Measurements from ENCODE around the gene PARP3.
"Not testable (repeated sequence)": the region's sequence is repeated elsewhere in the genome, so short reads cannot be mapped to it uniquely, and the experiment has no call there.

Gene PARP3

DNA sequence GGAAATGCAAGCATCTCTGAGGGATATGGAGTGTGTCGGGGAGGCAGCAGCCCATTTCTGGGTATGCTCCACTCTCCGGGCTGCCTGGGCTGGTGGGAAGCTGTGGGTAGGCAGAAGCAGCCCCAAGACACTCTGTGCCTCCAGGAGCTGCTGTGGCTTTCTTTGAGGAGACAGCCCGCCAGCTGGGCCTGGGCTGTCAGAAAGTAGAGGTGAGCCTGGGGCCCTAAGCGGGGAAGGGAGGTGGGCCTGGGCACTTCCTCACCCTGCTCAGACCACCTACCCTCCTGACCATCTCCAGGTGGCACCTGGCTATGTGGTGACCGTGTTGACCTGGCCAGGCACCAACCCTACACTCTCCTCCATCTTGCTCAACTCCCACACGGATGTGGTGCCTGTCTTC lies 42.9 kb downstream of the PARP3 start:
- no peak for DNase-seq (ENCODE audit: low spot score)

DNA sequence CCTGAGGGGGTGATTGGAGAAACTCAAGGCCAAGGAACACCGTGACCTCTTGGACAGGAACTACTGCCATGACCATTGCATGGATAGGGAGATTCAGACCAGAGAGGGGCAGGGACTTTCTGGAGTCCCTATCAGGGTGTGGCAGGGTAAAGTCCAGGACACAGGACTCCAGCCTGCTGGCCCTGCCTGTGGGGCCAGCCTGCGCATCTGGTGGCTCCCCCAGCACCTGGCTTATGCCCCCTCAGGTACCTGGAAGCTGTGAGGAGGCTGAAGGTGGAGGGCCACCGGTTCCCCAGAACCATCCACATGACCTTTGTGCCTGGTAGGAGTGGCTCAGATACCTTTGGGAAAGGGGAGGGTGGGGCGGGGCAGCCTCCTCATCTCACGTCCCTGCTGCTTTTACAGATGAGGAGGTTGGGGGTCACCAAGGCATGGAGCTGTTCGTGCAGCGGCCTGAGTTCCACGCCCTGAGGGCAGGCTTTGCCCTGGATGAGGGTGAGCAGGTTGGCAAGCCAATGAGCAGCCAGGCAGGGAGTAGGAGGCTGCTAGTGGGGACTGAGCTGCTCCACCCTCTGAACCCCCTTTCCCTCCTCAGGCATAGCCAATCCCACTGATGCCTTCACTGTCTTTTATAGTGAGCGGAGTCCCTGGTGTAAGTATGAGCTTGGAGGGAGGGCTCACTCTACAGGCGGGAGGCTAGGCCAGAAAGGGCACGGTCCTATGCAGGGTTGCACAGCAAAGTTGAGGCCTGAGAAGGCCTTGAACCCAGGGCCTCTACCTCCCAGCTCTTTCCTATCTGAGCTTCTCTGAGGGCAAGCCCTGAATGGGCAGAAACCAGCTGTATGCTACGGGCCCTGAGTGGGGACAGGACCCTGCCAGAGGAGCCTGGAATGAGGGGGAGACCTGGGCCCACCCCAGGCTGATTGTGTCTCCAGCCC lies 44.1 kb downstream of the PARP3 start:
- DNase-seq (ENCODE audit: low spot score), result no peak

DNA sequence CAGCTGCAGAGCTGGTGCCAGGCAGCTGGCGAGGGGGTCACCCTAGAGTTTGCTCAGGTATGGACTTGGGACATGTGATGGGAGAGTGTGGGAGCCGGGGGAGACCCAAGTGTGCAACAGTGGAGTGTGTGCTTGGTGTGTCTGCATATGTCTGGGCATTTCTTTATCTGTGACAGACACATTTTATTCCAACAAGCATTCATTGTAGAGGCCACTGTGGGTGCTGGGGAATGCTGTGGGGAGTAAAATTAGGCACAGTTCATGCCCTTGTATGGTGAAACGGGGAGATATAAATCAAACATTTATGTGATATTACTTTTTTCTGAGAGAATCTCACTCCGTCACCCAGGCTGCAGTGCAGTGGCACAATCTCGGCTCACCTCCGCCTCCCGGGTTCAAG lies 45.4 kb downstream of the PARP3 start:
- DNase-seq (ENCODE audit: low spot score), result no peak

DNA sequence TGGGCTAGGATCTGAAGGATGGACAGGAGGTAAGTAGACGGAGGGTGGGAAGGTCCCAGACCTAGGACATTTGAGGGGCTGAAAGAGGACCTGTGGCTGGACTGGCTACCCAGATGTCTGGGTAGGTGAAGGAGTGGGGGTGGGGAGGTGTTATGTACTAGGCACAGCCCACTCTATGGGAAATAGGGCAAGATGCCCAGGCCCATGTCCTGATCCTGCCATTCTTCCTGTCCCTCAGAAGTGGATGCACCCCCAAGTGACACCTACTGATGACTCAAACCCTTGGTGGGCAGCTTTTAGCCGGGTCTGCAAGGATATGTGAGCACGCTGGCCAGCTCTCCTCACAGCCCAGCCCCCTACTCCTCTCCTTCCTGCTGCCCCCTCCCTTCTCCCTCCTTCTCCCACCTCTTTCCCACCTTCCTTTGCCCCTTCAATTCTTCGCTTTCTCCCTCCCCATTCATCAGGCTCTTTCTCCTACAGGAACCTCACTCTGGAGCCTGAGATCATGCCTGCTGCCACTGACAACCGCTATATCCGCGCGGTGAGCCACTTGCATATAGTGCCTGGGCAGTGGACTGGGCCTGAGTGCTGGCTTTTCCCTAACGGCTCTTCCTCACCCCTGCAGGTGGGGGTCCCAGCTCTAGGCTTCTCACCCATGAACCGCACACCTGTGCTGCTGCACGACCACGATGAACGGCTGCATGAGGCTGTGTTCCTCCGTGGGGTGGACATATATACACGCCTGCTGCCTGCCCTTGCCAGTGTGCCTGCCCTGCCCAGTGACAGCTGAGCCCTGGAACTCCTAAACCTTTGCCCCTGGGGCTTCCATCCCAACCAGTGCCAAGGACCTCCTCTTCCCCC lies 46.4 kb downstream of the PARP3 start:
- no peak for DNase-seq (ENCODE audit: low spot score)

DNA sequence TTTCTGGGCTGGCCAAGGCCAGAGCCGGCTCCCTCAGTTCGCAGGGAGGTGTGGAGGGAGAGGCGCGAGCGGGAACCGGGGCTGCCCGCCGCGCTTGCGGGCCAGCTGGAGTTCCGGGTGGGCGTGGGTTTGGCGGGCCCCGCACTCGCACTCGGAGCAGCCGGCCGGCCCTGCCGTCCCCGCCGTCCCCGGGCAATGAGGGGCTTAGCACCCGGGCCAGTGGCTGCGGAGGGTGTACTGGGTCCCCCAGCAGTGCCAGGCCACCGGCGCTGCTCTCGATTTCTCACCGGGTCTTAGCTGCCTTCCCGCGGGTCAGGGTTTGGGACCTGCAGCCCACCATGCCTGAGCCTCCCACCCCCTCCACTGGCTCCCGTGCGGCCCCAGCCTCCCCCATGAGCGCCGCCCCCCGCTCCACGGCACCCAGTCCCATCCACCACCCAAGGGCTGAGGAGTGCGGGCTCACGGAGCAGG lies 48.4 kb downstream of the PARP3 start:
- DNase-seq (ENCODE audit: low spot score), result not testable (repeated sequence)

DNA sequence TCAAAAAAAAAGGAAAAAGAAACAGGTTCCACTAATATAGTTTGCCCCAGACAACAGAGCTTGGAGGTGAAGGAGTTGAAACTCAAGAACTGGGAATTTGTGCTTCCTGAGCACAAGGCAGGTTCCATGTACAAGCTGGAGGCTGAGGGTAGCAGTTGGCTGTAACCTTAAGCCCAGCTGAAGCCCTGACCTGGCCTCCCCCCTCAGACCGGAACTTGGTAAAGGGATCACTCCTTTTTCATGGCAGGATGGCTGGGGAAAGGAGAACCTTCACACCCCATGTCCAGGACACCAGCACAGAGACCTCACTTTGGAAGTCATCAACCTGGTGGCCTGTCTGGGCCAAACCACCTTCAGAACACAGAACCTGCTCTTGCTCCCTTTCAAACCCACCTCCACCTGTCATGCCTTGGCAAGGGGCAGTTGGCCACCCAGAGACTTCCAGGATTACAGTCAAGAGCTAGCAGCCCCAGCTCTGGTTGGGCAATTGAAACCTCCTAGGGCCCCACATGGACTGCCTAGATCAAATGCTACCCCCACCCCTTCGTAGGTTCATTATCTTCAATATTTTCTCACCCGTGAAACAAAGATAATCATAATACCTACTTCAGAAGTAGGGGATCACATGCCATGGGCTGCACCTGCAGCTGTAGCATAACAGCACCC lies 50.0 kb downstream of the PARP3 start:
- DNase-seq (ENCODE audit: low spot score), result no peak

DNA sequence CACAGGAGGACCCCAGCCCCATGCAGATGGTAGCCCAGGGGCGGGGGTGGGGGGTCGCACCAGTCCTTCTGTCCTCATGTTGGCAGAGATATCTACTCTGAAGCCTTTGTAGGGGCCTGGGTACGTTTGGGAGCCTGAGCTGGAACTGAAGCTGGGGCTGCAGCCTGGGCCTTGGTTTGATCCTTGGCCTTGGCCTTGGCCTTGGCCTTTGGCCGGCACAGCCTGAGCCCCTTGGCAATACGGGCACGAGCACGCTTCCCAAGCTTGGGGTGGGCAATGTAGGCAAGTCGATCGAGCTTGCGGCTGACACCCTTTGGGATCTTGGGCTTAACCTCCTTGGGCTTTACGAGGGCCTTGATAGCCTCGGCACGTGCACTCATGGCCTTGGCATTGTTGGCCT lies 51.5 kb downstream of the PARP3 start:
- DNase-seq (ENCODE audit: low spot score), result not testable (repeated sequence)

DNA sequence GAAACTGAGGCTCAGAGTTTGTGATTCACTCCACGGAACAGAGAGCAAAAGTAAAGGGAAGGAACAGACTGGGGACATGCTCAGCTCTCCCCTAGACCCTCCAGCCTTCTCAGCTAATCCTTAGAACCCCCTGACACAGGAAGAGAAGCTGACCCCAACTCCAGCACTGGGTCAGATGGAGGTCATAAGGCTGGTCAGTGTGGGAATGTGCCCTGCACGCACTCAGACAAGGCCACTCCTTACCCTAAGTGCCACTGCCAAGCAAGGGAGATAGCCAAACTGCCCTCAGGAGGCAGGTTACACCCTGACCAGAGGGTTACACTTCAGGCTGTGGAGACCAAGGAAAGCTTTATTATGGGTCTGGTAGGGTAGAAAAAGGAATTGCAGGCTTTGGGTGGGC lies 52.4 kb downstream of the PARP3 start:
- DNase-seq (ENCODE audit: low spot score), result no peak

DNA sequence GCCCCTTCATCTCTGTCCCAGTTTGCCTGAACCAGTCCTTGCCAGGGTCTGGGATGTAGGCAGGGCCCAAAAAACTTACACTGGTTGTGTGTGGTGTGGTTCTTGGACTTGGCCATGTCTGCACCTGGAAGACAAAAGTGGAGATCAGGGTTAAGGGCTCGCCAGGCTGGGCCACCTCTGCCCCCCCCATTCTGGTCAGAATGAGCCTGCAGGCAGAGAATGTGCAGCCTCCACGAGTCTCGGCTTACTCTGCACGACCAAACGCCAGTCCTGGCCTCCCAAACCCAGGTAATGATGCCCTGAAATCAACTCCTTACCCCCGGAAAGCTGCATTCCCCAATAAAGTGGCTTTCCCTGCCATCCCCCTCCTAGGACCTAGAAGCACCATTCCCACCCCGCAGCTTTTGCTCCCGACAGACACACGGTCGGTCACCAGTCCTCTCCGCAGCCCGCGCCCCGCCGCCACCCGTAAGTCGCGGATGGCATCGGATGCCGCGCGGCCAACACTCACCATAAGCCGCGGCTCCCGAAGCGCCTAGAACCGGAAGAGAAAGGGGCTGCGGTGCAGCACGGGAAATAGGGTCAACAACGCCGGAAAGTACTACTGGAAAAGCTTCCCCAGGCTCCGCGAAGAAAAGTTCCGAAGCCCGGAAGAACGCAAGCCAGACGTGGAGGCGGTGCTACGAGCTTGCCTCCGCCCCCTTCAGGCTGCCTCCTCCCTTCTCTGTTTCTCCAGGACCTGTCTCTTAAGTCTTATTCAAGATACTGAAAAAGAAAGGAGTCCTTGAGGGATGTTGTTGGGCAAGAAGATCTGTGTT lies 53.4 kb downstream of the PARP3 start, which contains the start of gene RPL29:
Gene RPL29 (minus strand): TSS at position 550 of the 818 bp plus-strand sequence. CDS start 434 bp downstream, at position 116.
- DNase-seq (ENCODE audit: low spot score), result peak; percentile 94

DNA sequence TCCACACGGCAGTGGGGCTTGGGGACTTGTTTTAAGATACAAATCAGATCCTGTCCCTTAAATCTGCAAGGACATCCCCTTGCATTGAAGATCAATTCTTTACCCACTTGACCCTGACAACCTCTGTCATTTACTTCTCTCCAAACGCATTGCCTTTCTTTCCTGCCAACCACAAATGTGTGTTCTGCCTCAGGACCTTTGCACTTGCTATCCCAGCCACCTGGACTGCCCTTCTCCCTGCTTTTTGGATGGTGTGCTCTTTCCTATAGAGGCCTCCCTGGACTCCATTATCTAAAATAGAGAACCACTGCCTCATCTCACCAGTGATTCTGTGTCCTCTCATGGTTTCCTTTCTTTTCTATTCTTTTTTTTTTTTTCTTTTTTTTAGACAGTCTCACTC lies 55.0 kb downstream of the PARP3 start:
- DNase-seq (ENCODE audit: low spot score), result no peak

DNA sequence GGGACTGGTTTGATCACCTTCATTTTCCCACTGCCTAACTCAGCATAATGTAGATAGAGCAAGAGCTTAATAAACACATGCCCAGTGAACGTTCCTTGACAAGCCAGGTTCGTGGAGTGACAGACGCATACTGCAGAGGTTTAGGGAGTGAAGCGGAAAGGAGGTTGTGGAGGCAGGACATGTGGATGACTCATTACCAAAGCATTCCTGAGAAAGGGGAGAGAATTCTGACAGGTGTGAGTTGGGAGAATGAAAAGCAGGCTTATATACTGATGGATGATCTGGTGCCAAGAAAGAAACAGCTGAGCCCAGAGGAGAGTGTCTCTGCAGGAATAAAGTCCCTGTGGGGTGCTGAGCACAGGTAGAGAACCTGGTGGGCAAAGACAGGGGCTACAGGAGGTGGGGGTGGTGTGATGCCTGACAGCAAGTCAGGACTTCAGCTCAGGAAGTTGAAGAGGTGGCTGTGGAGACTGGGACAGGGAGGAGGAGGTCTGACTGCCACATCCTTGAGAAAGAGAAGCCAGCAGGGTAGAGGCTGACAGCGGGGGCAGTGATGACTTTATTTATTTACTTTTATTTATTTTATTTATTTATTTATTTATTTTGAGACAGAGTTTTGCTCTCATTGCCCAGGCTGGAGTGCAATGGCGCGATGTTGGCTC lies 55.9 kb downstream of the PARP3 start:
- DNase-seq (ENCODE audit: low spot score), result no peak
